Measurements from ENCODE around the gene F2RL1. TPM values are rescaled to one million over a fixed set of nuclear protein-coding genes. Genes with fewer than 3 reads are reported as not detected.
"Not testable (repeated sequence)": the region's sequence is repeated elsewhere in the genome, so short reads cannot be mapped to it uniquely, and the experiment has no call there.

The F2RL1 gene
- total RNA-seq, 2 donors from 2014 or later = 17.5 to 20.2 TPM

DNA sequence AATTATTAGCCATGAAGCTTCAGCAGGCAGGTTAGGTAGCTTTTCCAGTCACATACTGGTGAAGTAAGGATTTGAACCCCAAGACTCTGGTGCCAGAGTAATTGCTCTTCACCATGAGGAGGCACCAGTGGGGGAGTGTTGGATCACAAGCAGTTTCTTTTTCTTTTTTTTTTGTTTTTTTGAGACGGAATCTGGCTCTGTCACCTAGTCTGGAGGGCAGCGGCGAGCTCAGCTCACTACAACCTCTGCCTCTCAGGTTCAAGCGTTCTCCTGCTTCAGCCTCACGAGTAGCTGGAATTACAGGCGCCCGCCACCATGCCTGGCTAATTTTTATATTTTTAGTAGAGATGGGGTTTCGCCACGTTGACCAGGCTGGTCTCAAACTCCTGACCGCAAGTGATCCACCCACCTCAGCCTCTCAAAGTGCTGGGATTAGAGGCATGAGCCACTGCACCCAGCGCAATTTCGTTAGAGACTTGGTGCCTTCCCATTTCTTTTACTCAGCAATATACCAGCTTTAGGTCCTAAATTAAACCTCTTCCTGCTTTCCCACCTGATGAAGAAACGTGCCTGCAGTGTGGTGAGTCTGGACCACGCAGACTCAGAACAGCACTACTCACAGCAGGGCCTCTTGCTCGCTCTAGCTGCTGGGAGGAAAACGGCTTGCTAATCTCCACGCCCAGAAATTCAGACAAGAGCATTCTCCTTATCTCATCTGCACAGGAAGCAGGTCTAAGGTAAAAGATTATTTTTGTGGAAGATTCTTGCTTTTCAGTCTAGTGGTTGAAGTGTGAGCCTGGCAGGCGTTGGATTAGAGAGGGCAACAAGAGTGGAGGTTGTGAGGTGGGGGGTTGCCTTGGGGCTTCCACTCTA lies 30.8 kb downstream of the F2RL1 start, which contains the start of gene S100Z:
TSS of gene S100Z (plus strand) at position 596 of the 873 bp plus-strand sequence. CDS start 25,346 bp downstream, outside the sequence.
- 68 to 71% methylated on average over 18 of the region's 18 CpGs for WGBS, 2 donors

DNA sequence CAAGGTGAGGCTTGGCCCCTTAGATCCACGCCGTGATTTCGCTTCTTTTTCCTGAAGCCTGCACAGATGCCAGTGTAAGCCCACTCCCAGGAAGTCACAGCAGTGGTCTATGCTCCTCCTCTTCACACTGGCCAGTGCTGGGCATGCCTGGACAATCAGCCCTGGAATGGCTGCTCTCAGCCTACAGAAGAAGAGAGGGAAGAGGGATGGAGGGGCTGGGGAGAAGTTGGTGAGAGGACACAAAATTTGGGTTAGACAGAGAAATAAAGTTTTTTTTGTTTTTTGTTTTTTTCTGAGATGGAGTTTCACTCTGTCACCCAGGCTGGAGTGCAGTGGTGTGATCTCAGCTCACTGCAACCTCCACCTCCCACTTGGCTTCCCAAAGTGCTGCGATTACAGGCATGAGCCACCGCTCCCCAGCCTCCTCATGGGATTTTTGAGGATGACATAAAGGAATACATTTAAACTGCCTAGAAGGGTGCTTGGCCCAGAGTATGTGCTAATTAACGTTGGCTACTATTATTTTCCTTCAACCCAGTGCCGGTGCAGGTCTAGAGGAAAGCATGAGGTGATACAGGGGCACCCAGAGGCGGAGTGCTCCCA lies 31.8 kb downstream of the F2RL1 start:
- Histone ChIP-seq H3K27me3 (no peaks in the 10 kb centered on the region), H3K36me3 (replicated peaks in 1 of 2; ENCODE audit: insufficient read depth in 1 of 2, low read depth in 2 of 2) (no peaks in the 10 kb centered on the region), H3K4me1 (no peaks in the 10 kb centered on the region), H3K27ac (no peak overlapping the region), H3K9me3 (no peaks in the 10 kb centered on the region), H3K4me3 (no peak overlapping the region)
- TF ChIP-seq POLR2A (IDR thresholded peaks at IDR 0.05) = no peak
- TF ChIP-seq, protein P1, sequence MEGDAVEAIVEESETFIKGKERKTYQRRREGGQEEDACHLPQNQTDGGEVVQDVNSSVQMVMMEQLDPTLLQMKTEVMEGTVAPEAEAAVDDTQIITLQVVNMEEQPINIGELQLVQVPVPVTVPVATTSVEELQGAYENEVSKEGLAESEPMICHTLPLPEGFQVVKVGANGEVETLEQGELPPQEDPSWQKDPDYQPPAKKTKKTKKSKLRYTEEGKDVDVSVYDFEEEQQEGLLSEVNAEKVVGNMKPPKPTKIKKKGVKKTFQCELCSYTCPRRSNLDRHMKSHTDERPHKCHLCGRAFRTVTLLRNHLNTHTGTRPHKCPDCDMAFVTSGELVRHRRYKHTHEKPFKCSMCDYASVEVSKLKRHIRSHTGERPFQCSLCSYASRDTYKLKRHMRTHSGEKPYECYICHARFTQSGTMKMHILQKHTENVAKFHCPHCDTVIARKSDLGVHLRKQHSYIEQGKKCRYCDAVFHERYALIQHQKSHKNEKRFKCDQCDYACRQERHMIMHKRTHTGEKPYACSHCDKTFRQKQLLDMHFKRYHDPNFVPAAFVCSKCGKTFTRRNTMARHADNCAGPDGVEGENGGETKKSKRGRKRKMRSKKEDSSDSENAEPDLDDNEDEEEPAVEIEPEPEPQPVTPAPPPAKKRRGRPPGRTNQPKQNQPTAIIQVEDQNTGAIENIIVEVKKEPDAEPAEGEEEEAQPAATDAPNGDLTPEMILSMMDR (IDR thresholded peaks at IDR 0.05) = no peak
- ATAC-seq (no peak), DNase-seq (no peak)
- 79 to 81% methylated on average over 8 of the region's 8 CpGs for WGBS, 2 donors
- intact Hi-C loops (cut with DNase I) = no loop called here

More for the DNA sequence above, 30.8 kb downstream of the F2RL1 start, which contains the start of gene S100Z:
- TF ChIP-seq, protein P1 (IDR thresholded peaks at IDR 0.05) = no peak
- TF ChIP-seq POLR2A (IDR thresholded peaks at IDR 0.05) = no peak
- Histone ChIP-seq H3K4me3 (no peak within 1 kb of the TSS), H3K9me3 (no peaks in the 10 kb centered on the region), H3K27me3 (no peaks in the 10 kb centered on the region), H3K27ac (no peak within 1 kb of the TSS), H3K4me1 (no peaks in the 10 kb centered on the region), H3K36me3 (replicated peaks in 1 of 2; ENCODE audit: insufficient read depth in 1 of 2, low read depth in 2 of 2) (no peaks in the 10 kb centered on the region)
- ATAC-seq (no peak), DNase-seq (no peak)
- intact Hi-C loops (cut with DNase I) = no loop called here

DNA sequence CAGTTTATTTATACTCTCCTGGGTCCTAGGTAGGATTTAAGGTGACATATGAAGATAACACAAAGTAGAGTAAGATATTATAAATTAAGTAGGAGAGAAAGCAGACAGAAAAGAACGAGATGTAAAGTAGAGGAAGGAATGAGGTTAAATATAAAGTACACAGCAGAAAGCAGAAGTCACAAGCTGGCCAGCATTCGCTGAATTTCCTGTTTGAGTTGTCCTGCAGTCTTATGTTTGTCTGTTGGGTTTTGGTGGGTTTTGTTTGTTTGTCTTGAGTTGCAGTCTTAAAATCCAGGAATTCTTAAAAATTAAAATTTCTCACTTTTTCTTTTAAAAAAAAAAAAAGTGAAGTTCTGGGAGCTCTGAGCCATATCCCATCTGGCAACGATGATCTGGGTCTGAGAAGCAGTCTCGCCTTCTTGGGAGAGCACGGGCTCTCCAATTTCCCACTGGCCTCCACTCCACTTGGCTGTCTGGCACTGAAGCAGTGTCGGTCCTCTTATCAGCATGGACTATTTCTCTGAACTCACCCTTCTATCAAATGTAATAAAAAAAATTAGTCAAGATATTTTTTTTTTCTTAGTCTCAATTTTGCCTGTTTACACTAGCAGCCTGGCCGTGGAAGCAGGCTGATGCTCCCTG lies 33.0 kb downstream of the F2RL1 start:
- TF ChIP-seq, protein P1 (IDR thresholded peaks at IDR 0.05) = no peak
- no peak for TF ChIP-seq POLR2A (IDR thresholded peaks at IDR 0.05)
- H3K27me3 ChIP-seq = no peaks in the 10 kb centered on the region
- no peaks in the 10 kb centered on the region for H3K36me3 ChIP-seq (replicated peaks in 1 of 2; ENCODE audit: insufficient read depth in 1 of 2, low read depth in 2 of 2)
- ATAC-seq = no peak
- H3K4me1 ChIP-seq = no peaks in the 10 kb centered on the region
- H3K9me3 ChIP-seq = no peaks in the 10 kb centered on the region
- no peak for DNase-seq
- intact Hi-C loops (cut with DNase I) = no loop called here
- no peak overlapping the region for H3K4me3 ChIP-seq
- WGBS, 2 donors = 52 to 64% methylated on average over 7 of the region's 7 CpGs
- H3K27ac ChIP-seq = peak overlapping the region in 1 of 4 donors; percentile 37

DNA sequence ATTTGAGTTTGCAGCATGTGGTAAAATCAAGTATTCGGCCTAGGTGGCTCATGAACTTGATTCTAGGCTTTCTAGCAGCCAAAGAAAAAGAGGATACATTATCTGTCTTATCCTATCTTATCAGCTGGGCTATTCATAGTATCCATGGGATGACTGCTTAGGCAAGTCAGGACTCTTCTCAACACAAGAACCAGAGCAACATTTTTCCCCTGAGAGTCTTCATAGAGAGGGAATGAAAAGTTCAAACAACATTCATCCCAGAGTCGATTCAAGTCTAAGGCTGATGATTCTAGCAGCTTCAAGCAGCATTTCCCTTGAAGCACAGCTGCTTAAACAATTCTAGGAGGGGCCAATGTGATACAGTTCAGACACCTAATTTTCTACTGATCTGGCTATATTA lies 33.9 kb downstream of the F2RL1 start:
- no peaks in the 10 kb centered on the region for H3K4me1 ChIP-seq
- H3K27ac ChIP-seq = no peak overlapping the region
- no peaks in the 10 kb centered on the region for H3K27me3 ChIP-seq
- ATAC-seq (no peak), DNase-seq (no peak)
- no peaks in the 10 kb centered on the region for H3K9me3 ChIP-seq
- 71 to 72% methylated on average over 2 of the region's 2 CpGs for WGBS, 2 donors
- TF ChIP-seq, protein P1 (IDR thresholded peaks at IDR 0.05) = no peak
- no peak for TF ChIP-seq POLR2A (IDR thresholded peaks at IDR 0.05)
- intact Hi-C loops (cut with DNase I) = no loop called here
- no peaks in the 10 kb centered on the region for H3K36me3 ChIP-seq (replicated peaks in 1 of 2; ENCODE audit: insufficient read depth in 1 of 2, low read depth in 2 of 2)
- no peak overlapping the region for H3K4me3 ChIP-seq

DNA sequence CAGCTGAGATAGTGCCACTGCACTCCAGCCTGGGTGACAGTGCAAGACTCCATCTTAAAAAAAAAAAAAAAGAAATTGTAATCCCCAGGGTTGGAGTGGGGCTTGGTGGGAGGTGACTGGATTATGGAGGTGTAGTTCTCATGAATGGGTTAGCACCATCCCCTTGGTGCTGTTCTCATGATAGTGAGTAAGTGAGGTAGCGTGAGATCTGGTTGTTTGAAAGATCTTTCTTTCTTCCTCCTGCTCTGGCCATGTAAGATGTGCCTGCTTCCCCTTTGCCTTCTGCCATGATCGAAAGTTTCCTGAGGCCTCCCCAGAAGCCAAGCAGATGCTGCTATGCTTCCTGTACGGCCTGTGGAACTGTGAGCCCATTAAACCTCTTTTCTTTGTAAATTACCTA lies 34.9 kb downstream of the F2RL1 start:
- intact Hi-C loops (cut with DNase I); ATAC-seq; H3K27ac ChIP-seq; H3K4me1 ChIP-seq; H3K27me3 ChIP-seq; H3K4me3 ChIP-seq; DNase-seq; H3K36me3 ChIP-seq (replicated peaks in 1 of 2; ENCODE audit: insufficient read depth in 1 of 2, low read depth in 2 of 2); H3K9me3 ChIP-seq: not testable (repeated sequence)
- WGBS, 2 donors = 77 to 86% methylated on average over 3 of the region's 3 CpGs
